ENCODE data around the gene ANKRD11.

ANKRD11 gene

DNA sequence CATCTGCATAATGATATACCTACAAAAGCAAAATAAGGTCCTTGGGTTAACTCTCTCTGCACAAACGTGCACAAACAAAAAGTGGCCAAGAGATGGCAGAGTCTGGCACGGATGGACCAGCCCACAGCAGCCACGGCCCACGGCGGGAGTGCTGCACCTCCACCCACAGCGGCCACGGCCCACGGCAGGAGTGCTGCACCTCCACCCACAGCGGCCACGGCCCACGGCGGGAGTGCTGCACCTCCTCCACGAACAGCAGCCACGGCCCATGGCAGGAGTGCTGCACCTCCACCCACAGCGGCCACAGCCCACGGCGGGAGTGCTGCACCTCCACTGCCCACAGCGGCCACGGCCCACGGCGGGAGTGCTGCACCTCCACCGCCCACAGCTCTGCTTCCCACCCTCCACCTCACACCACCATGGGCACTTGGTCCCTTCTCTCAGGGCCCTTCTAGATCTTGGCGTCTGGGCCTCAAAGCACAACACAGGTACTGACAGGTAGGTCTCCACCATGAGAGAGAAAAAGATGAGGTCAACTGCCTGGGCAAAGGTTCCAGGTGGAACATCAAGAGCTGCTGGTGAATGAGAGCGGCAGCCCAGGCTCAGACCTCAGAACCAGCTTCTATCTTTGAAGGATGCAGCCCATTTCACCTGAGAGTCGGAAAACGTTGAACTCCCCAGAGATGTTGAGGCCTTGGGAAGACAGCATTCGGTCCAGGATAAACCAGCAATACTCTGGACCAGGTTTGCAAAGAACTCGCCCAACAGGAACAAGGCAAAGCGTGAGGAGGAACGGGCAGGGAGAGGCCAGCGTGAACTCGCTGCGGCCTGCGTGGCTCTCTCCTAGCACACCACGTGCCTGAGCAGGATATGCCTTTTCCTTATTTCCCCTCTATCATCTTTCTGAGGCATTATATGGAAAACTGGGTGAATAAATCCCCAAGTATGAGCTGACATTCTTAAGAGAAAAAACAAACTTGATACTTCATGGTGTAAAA, 148.4 kb downstream of the ANKRD11 start:
- H3K9ac ChIP-seq (ENCODE audit: low read length), result no peak overlapping the region
- peaks cover 3% of the 10 kb centered on the region for H3K9me3 ChIP-seq (ENCODE audit: insufficient read depth, low read depth, low read length)
- H3K18ac ChIP-seq (ENCODE audit: low read length), result no peak overlapping the region
- no peak overlapping the region for H4K91ac ChIP-seq (ENCODE audit: low read depth, low read length)
- no peaks in the 10 kb centered on the region for H3K36me3 ChIP-seq (ENCODE audit: control insufficient read depth in 1 of 2, insufficient read depth in 2 of 2, low read length in 2 of 2)
- no peak overlapping the region for H3K27ac ChIP-seq (ENCODE audit: low read depth, low read length)
- no peak overlapping the region for H2BK120ac ChIP-seq (ENCODE audit: insufficient read depth, low read length, poor library complexity)
- H2BK5ac ChIP-seq (ENCODE audit: low read depth, low read length, poor library complexity), result no peak overlapping the region
- no peak overlapping the region for H4K12ac ChIP-seq (ENCODE audit: low read depth, low read length)
- no peak overlapping the region for H3K23ac ChIP-seq (ENCODE audit: low read length)
- DNase-seq, result no peak
- H3K4ac ChIP-seq (ENCODE audit: low read depth, low read length), result peak overlapping the region; percentile 66
- no CpG with 5 or more reads among the region's 35 CpGs for WGBS (ENCODE audit: extremely low coverage, insufficient coverage, insufficient read length)
- no peak overlapping the region for H4K8ac ChIP-seq (ENCODE audit: low read depth, low read length)
- no peak overlapping the region for H2AFZ ChIP-seq (ENCODE audit: insufficient read depth, low read length, poor library complexity)
- no peak overlapping the region for H2AK5ac ChIP-seq (ENCODE audit: low read length)
- no peak overlapping the region for H3K14ac ChIP-seq (ENCODE audit: low read length)
- H2BK12ac ChIP-seq (ENCODE audit: low read length), result no peak overlapping the region
- no peaks in the 10 kb centered on the region for H3K79me1 ChIP-seq (ENCODE audit: low read length)
- no peak overlapping the region for H3K4me2 ChIP-seq (ENCODE audit: low read length)
- H3K27me3 ChIP-seq (ENCODE audit: insufficient read depth, low read length), result no peaks in the 10 kb centered on the region
- H3K79me2 ChIP-seq (ENCODE audit: control insufficient read depth, insufficient read depth, low read length, poor library complexity), result peaks cover 27% of the 10 kb centered on the region
- peak overlapping the region; percentile 20 for H3K4me3 ChIP-seq (ENCODE audit: low read depth, low read length)
- H3K4me1 ChIP-seq (ENCODE audit: control insufficient read depth in 1 of 2, insufficient read depth in 2 of 2, low read length in 2 of 2), result peaks cover 9 to 14% of the 10 kb centered on the region in 2 experiments

DNA sequence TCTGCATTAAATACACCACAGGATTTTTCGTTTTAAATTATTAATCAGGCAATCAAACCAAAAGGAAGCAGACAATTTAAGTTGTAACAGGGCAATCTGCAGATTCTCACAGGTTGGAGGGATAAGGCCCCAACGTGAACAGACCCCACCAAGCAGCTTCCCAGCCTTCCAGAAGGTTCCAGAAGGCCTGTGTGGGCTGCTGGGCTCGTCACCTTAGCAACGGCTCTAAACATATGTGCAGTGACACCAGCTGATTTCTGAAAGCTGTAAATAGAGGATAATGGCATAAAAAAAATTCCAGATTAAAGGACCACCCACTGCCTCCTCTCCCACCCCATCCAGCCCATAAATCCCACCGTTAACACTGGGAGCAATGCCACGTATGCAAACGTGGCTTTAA, 149.1 kb downstream of the ANKRD11 start:
- Histone ChIP-seq H4K91ac (ENCODE audit: low read depth, low read length) (no peak overlapping the region), H3K79me2 (ENCODE audit: control insufficient read depth, insufficient read depth, low read length, poor library complexity) (peaks cover 31% of the 10 kb centered on the region), H3K4me3 (ENCODE audit: low read depth, low read length) (no peak overlapping the region), H4K8ac (ENCODE audit: low read depth, low read length) (no peak overlapping the region), H2BK120ac (ENCODE audit: insufficient read depth, low read length, poor library complexity) (no peak overlapping the region), H3K4me1 (ENCODE audit: control insufficient read depth in 1 of 2, insufficient read depth in 2 of 2, low read length in 2 of 2) (peaks cover 9 to 14% of the 10 kb centered on the region in 2 experiments), H3K9ac (ENCODE audit: low read length) (no peak overlapping the region), H3K18ac (ENCODE audit: low read length) (no peak overlapping the region), H3K23ac (ENCODE audit: low read length) (no peak overlapping the region), H3K4ac (ENCODE audit: low read depth, low read length) (peak overlapping the region; percentile 66), H3K27ac (ENCODE audit: low read depth, low read length) (no peak overlapping the region), H3K36me3 (ENCODE audit: control insufficient read depth in 1 of 2, insufficient read depth in 2 of 2, low read length in 2 of 2) (no peaks in the 10 kb centered on the region), H2BK5ac (ENCODE audit: low read depth, low read length, poor library complexity) (no peak overlapping the region), H3K27me3 (ENCODE audit: insufficient read depth, low read length) (no peaks in the 10 kb centered on the region), H2AK5ac (ENCODE audit: low read length) (no peak overlapping the region), H2BK12ac (ENCODE audit: low read length) (no peak overlapping the region), H3K9me3 (ENCODE audit: insufficient read depth, low read depth, low read length) (peaks cover 3% of the 10 kb centered on the region), H2AFZ (ENCODE audit: insufficient read depth, low read length, poor library complexity) (no peak overlapping the region), H3K4me2 (ENCODE audit: low read length) (no peak overlapping the region), H3K79me1 (ENCODE audit: low read length) (no peaks in the 10 kb centered on the region), H4K12ac (ENCODE audit: low read depth, low read length) (no peak overlapping the region), H3K14ac (ENCODE audit: low read length) (no peak overlapping the region)
- DNase-seq, result no peak
- WGBS (ENCODE audit: extremely low coverage, insufficient coverage, insufficient read length), result no CpG with 5 or more reads among the region's 7 CpGs

DNA sequence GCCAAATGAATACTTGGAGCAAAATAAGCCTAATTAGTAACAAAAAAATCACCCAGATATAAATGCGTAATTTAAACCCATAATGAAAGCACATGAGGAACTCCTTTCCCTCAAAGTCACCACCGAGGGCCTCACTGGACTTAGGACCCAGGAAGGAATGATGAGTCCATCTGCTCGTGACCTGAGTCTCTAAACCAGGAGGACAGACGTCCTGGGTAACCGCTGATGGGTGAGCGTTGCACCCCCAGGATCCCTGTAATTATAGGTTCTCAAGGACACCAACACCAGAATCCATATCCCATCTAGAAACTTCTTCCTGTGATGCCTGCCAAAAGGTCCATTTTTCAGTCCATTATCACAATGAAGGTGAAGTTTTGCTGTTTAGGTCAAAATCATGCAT, 151.5 kb downstream of the ANKRD11 start:
- no peak for DNase-seq
- H2AK5ac ChIP-seq (ENCODE audit: low read length), result no peak overlapping the region

DNA sequence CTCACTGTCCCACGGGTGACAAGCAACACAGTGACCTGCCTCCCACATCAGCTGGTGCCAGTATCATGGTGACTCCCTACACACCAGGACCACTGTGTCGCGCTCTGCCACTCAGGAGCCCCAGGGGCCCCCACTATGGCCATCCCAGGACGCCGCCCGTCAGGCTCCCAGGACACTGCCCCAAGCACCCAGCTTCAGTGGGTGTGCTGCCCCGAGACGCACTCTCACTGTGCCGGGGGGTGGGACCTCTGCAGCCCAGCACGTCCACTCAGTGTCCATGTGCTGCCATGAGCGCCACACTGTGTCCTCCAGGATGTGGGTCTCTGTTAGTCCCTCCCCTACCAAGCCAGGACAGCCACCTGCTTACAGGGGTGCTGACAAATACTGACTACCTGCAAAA, 152.4 kb downstream of the ANKRD11 start:
- peak overlapping the region; percentile 41 for H3K4ac ChIP-seq (ENCODE audit: low read depth, low read length)
- H3K4me1 ChIP-seq (ENCODE audit: control insufficient read depth in 1 of 2, insufficient read depth in 2 of 2, low read length in 2 of 2), result peaks cover 6 to 8% of the 10 kb centered on the region in 2 experiments
- H2AFZ ChIP-seq (ENCODE audit: insufficient read depth, low read length, poor library complexity), result peak overlapping the region; percentile 3
- no peaks in the 10 kb centered on the region for H3K27me3 ChIP-seq (ENCODE audit: insufficient read depth, low read length)
- H3K18ac ChIP-seq (ENCODE audit: low read length), result no peak overlapping the region
- no peaks in the 10 kb centered on the region for H3K36me3 ChIP-seq (ENCODE audit: control insufficient read depth in 1 of 2, insufficient read depth in 2 of 2, low read length in 2 of 2)
- H3K4me3 ChIP-seq (ENCODE audit: low read depth, low read length), result no peak overlapping the region
- H3K23ac ChIP-seq (ENCODE audit: low read length), result no peak overlapping the region
- H2BK12ac ChIP-seq (ENCODE audit: low read length), result no peak overlapping the region
- no peak overlapping the region for H3K4me2 ChIP-seq (ENCODE audit: low read length)
- H2BK120ac ChIP-seq (ENCODE audit: insufficient read depth, low read length, poor library complexity), result no peak overlapping the region
- H3K27ac ChIP-seq (ENCODE audit: low read depth, low read length), result no peak overlapping the region
- H4K12ac ChIP-seq (ENCODE audit: low read depth, low read length), result peak overlapping the region; percentile 16
- no peaks in the 10 kb centered on the region for H3K9me3 ChIP-seq (ENCODE audit: insufficient read depth, low read depth, low read length)
- no peak overlapping the region for H3K9ac ChIP-seq (ENCODE audit: low read length)
- H3K79me1 ChIP-seq (ENCODE audit: low read length), result no peaks in the 10 kb centered on the region
- peaks cover 35% of the 10 kb centered on the region for H3K79me2 ChIP-seq (ENCODE audit: control insufficient read depth, insufficient read depth, low read length, poor library complexity)
- WGBS (ENCODE audit: extremely low coverage, insufficient coverage, insufficient read length), result no CpG with 5 or more reads among the region's 11 CpGs
- H2AK5ac ChIP-seq (ENCODE audit: low read length), result no peak overlapping the region
- H2BK5ac ChIP-seq (ENCODE audit: low read depth, low read length, poor library complexity), result no peak overlapping the region
- no peak for DNase-seq
- H4K8ac ChIP-seq (ENCODE audit: low read depth, low read length), result no peak overlapping the region
- no peak overlapping the region for H3K14ac ChIP-seq (ENCODE audit: low read length)
- H4K91ac ChIP-seq (ENCODE audit: low read depth, low read length), result no peak overlapping the region

More for the DNA sequence above, 151.5 kb downstream of the ANKRD11 start:
- Histone ChIP-seq H3K4me3 (ENCODE audit: low read depth, low read length) (no peak overlapping the region), H2BK5ac (ENCODE audit: low read depth, low read length, poor library complexity) (no peak overlapping the region), H3K36me3 (ENCODE audit: control insufficient read depth in 1 of 2, insufficient read depth in 2 of 2, low read length in 2 of 2) (no peaks in the 10 kb centered on the region), H3K18ac (ENCODE audit: low read length) (no peak overlapping the region), H4K91ac (ENCODE audit: low read depth, low read length) (no peak overlapping the region), H3K79me1 (ENCODE audit: low read length) (no peaks in the 10 kb centered on the region), H2BK120ac (ENCODE audit: insufficient read depth, low read length, poor library complexity) (no peak overlapping the region), H3K9me3 (ENCODE audit: insufficient read depth, low read depth, low read length) (peaks cover 3% of the 10 kb centered on the region), H3K79me2 (ENCODE audit: control insufficient read depth, insufficient read depth, low read length, poor library complexity) (peaks cover 42% of the 10 kb centered on the region), H3K4me2 (ENCODE audit: low read length) (no peak overlapping the region), H3K14ac (ENCODE audit: low read length) (no peak overlapping the region), H2BK12ac (ENCODE audit: low read length) (no peak overlapping the region), H3K27me3 (ENCODE audit: insufficient read depth, low read length) (no peaks in the 10 kb centered on the region), H4K8ac (ENCODE audit: low read depth, low read length) (no peak overlapping the region), H4K12ac (ENCODE audit: low read depth, low read length) (no peak overlapping the region), H3K4me1 (ENCODE audit: control insufficient read depth in 1 of 2, insufficient read depth in 2 of 2, low read length in 2 of 2) (peaks cover 12 to 14% of the 10 kb centered on the region in 2 experiments), H3K23ac (ENCODE audit: low read length) (no peak overlapping the region), H3K9ac (ENCODE audit: low read length) (no peak overlapping the region), H3K4ac (ENCODE audit: low read depth, low read length) (peak overlapping the region; percentile 22), H3K27ac (ENCODE audit: low read depth, low read length) (no peak overlapping the region), H2AFZ (ENCODE audit: insufficient read depth, low read length, poor library complexity) (no peak overlapping the region)
- WGBS (ENCODE audit: extremely low coverage, insufficient coverage, insufficient read length), result no CpG with 5 or more reads among the region's 6 CpGs

Data from trophoblast cell (in vitro differentiated cells and primary cell).